Measurements from ENCODE around the gene ISG20L2.
"Not testable (repeated sequence)": the region's sequence is repeated elsewhere in the genome, so short reads cannot be mapped to it uniquely, and the experiment has no call there.

ISG20L2 gene

DNA sequence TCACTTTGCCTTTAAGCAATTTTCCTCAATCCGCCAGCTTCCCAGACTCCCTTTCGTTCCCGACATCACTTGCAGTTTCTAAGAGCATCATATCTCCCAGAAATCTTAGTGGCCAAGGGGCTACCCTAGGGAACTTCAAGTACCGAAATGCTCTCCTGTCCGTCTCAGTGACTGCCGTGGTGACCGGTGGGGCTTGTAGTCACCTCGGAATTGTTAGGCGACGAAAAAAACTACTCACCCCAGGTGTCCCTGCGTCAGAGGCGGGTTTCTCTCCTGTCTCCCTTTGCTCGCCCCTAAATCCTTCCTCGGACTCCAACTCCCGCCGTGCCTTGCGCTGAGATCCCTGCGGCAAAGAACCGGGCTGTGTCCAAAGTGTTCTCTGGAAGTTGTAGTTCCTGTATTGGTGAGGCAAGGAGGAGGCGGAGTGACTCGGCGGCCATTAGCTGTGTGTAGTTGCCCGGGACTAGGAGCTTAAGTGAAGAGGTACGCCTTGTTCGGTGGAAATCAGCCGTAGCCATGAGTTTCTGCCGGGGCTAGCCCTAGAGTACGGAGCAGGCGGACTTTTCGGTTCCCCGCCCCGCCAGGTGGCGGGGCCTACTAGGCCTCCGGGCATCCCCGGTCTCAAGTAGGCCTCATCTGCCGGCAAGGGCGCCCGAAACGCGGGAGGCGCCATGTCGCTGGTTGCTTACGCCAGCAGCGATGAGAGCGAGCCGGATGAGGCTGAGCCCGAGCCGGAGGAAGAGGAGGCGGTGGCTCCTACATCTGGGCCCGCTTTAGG, 38.7 kb upstream of the ISG20L2 start, which contains the start of gene PRCC:
PRCC (plus strand) TSS at position 435 of the 778 bp plus-strand sequence; CDS start at position 672, 237 bp downstream.
- Histone ChIP-seq H3K27ac (ENCODE audit: low read length) (peak within 1 kb of the TSS; percentile 68), H3K79me2 (ENCODE audit: low read length) (peaks cover 61% of the 10 kb centered on the region), H3K9me2 (replicated peaks; ENCODE audit: insufficient read depth, low read length) (no peaks in the 10 kb centered on the region), H3K4me2 (ENCODE audit: low read depth, low read length) (peak within 1 kb of the TSS; percentile 86), H3K36me3 (replicated peaks; ENCODE audit: insufficient read depth, low read length) (no peaks in the 10 kb centered on the region; the same call in 1 of the 2 replicates), H3K4me3 (ENCODE audit: low read length) (peak within 1 kb of the TSS; percentile 82), H2AFZ (ENCODE audit: low read length) (peak within 1 kb of the TSS; percentile 83), H3K27me3 (replicated peaks; ENCODE audit: insufficient read depth, low read length) (no peaks in the 10 kb centered on the region), H3K9ac (ENCODE audit: low read length) (peak within 1 kb of the TSS; percentile 88), H4K20me1 (ENCODE audit: insufficient read depth, low read length) (no peaks in the 10 kb centered on the region), H3F3A (ENCODE audit: insufficient read depth, low read length) (0 out of 2 replicates have a peak, but pooled peaks cover 3% of the 10 kb centered on the region), H3K9me3 (replicated peaks; ENCODE audit: insufficient read depth, low read length) (no peaks in the 10 kb centered on the region), H3K4me1 (ENCODE audit: low read length) (peaks cover 14% of the 10 kb centered on the region)
- DNase-seq: peak; percentile 100
- TF ChIP-seq EZH2phosphoT487 (IDR thresholded peaks at IDR 0.05; ENCODE audit: low read length) (no peak), CTCF (IDR thresholded peaks at IDR 0.05; ENCODE audit: low read length) (no peak), EZH2 (optimal IDR thresholded peaks at IDR 0.05; ENCODE audit: low read depth, low read length) (no peak)

- Histone ChIP-seq H3K4me3 (ENCODE audit: low read length) (peak overlapping the region; percentile 82), H3K9ac (ENCODE audit: low read length) (peak overlapping the region; percentile 73), H3K4me2 (ENCODE audit: low read depth, low read length) (peak overlapping the region; percentile 83), H3K79me2 (ENCODE audit: low read length) (peaks cover 54% of the 10 kb centered on the region), H4K20me1 (ENCODE audit: insufficient read depth, low read length) (no peaks in the 10 kb centered on the region), H3F3A (ENCODE audit: insufficient read depth, low read length) (0 out of 2 replicates have a peak, but pooled peaks cover 3% of the 10 kb centered on the region), H3K9me3 (replicated peaks; ENCODE audit: insufficient read depth, low read length) (no peaks in the 10 kb centered on the region), H3K36me3 (replicated peaks; ENCODE audit: insufficient read depth, low read length) (no peaks in the 10 kb centered on the region; the same call in 1 of the 2 replicates), H3K27me3 (replicated peaks; ENCODE audit: insufficient read depth, low read length) (no peaks in the 10 kb centered on the region), H3K4me1 (ENCODE audit: low read length) (peaks cover 14% of the 10 kb centered on the region), H3K9me2 (replicated peaks; ENCODE audit: insufficient read depth, low read length) (no peaks in the 10 kb centered on the region), H3K27ac (ENCODE audit: low read length) (peak overlapping the region; percentile 51; the same call in 1 of the 2 replicates), H2AFZ (ENCODE audit: low read length) (peak overlapping the region; percentile 83)
- DNase-seq: peak; percentile 35
- no peak for TF ChIP-seq EZH2phosphoT487 (IDR thresholded peaks at IDR 0.05; ENCODE audit: low read length)
- no peak for TF ChIP-seq EZH2 (optimal IDR thresholded peaks at IDR 0.05; ENCODE audit: low read depth, low read length)
- TF ChIP-seq CTCF (IDR thresholded peaks at IDR 0.05; ENCODE audit: low read length): no peak
These were observed 37.9 kb upstream of the ISG20L2 start for GRCh38 chr1:156766298-156767100.

- Histone ChIP-seq H3K4me1 (ENCODE audit: low read length) (peaks cover 14% of the 10 kb centered on the region), H2AFZ (ENCODE audit: low read length) (peak overlapping the region; percentile 83), H3K27me3 (replicated peaks; ENCODE audit: insufficient read depth, low read length) (no peaks in the 10 kb centered on the region), H3K79me2 (ENCODE audit: low read length) (peaks cover 46% of the 10 kb centered on the region), H3K4me3 (ENCODE audit: low read length) (peak overlapping the region; percentile 82), H3K4me2 (ENCODE audit: low read depth, low read length) (peak overlapping the region; percentile 83), H4K20me1 (ENCODE audit: insufficient read depth, low read length) (no peaks in the 10 kb centered on the region), H3K27ac (ENCODE audit: low read length) (no peak overlapping the region), H3K9me2 (replicated peaks; ENCODE audit: insufficient read depth, low read length) (no peaks in the 10 kb centered on the region), H3K9me3 (replicated peaks; ENCODE audit: insufficient read depth, low read length) (no peaks in the 10 kb centered on the region), H3F3A (ENCODE audit: insufficient read depth, low read length) (0 out of 2 replicates have a peak, but pooled peaks cover 3% of the 10 kb centered on the region), H3K9ac (ENCODE audit: low read length) (no peak overlapping the region), H3K36me3 (replicated peaks; ENCODE audit: insufficient read depth, low read length) (no peaks in the 10 kb centered on the region; the same call in 1 of the 2 replicates)
- no peak for DNase-seq
- TF ChIP-seq EZH2phosphoT487 (IDR thresholded peaks at IDR 0.05; ENCODE audit: low read length) (no peak), EZH2 (optimal IDR thresholded peaks at IDR 0.05; ENCODE audit: low read depth, low read length) (no peak), CTCF (IDR thresholded peaks at IDR 0.05; ENCODE audit: low read length) (no peak)
These were observed 37.1 kb upstream of the ISG20L2 start for GRCh38 chr1:156765666-156766065.

GRCh38 chr1:156765136-156765535, 36.6 kb upstream of the ISG20L2 start:
- DNase-seq; H3K4me2 ChIP-seq (ENCODE audit: low read depth, low read length); H3K27ac ChIP-seq (ENCODE audit: low read length); H3K9me2 ChIP-seq (replicated peaks; ENCODE audit: insufficient read depth, low read length); H4K20me1 ChIP-seq (ENCODE audit: insufficient read depth, low read length); H3K9me3 ChIP-seq (replicated peaks; ENCODE audit: insufficient read depth, low read length); H2AFZ ChIP-seq (ENCODE audit: low read length); H3K9ac ChIP-seq (ENCODE audit: low read length); H3K4me3 ChIP-seq (ENCODE audit: low read length); H3K27me3 ChIP-seq (replicated peaks; ENCODE audit: insufficient read depth, low read length); H3K36me3 ChIP-seq (replicated peaks; ENCODE audit: insufficient read depth, low read length); H3F3A ChIP-seq (ENCODE audit: insufficient read depth, low read length): not testable (repeated sequence)
- peaks cover 14% of the 10 kb centered on the region for H3K4me1 ChIP-seq (ENCODE audit: low read length)
- peaks cover 40% of the 10 kb centered on the region for H3K79me2 ChIP-seq (ENCODE audit: low read length)

Data from MM.1S (cell line).